SU-DHL-6 (cell line): ENCODE data around the gene SLC13A2.

Experiments
- H2AFZ ChIP-seq: fragments of 200-600 bp; sonication (generic); 2 replicates; pipeline ENCODE4 v1.6.1; 2014; ENCODE audit warnings: low read depth, mild to moderate bottlenecking, moderate library complexity, mixed read lengths, antibody characterized with exemption, low read length; ENCODE audit not compliant: severe bottlenecking
- H3F3A ChIP-seq: fragments of 200-600 bp; shearing (Covaris generic); 2 replicates; pipeline ENCODE4 v1.6.0; 2016; ENCODE audit warnings: antibody characterized with exemption, mild to moderate bottlenecking; ENCODE audit not compliant: insufficient read depth
- H3K27ac ChIP-seq: fragments of 200-600 bp; sonication (generic); 2 replicates; pipeline ENCODE4 v1.5.1; 2016; ENCODE audit warnings: low read depth, mild to moderate bottlenecking, low read length, moderate library complexity, mixed read lengths
- H3K27me3 ChIP-seq: fragments of 200-600 bp; sonication (generic), shearing (Covaris generic); 2 replicates; pipeline ENCODE4 v1.6.0; 2014; ENCODE audit warnings: mild to moderate bottlenecking, low read length
- H3K36me3 ChIP-seq: fragments of 200-600 bp; sonication (generic); 2 replicates; pipeline ENCODE4 v1.6.1; 2014; ENCODE audit warnings: mild to moderate bottlenecking, low read length, mixed read lengths
- H3K4me2 ChIP-seq: fragments of 300-600, 200-600 bp; shearing (Covaris generic), sonication (generic); 2 replicates; pipeline ENCODE4 v1.6.0; 2014; ENCODE audit warnings: low read length, low read depth, mild to moderate bottlenecking; ENCODE audit not compliant: poor library complexity, severe bottlenecking
- H3K4me3 ChIP-seq: fragments of 200-600 bp; sonication (generic); 2 replicates; pipeline ENCODE4 v1.5.1; 2014; ENCODE audit warnings: antibody characterized with exemption, low read length, mild to moderate bottlenecking, mixed read lengths; ENCODE audit not compliant: insufficient read depth, poor library complexity, severe bottlenecking
- H3K79me2 ChIP-seq: fragments of 200-600 bp; sonication (generic); 2 replicates; pipeline ENCODE4 v1.6.1; 2014; ENCODE audit warnings: mild to moderate bottlenecking, low read length, moderate library complexity; ENCODE audit not compliant: insufficient read depth
- H3K9ac ChIP-seq: fragments of 200-600 bp; sonication (generic); 2 replicates; pipeline ENCODE4 v1.7.0; 2014; ENCODE audit warnings: mild to moderate bottlenecking, low read length
- H3K9me2 ChIP-seq: fragments of 200-600 bp; sonication (generic); replicated peaks from 2 replicates; pipeline ENCODE4 v1.6.1; 2014; ENCODE audit warnings: low read length; ENCODE audit not compliant: insufficient read depth
- H3K9me3 ChIP-seq: fragments of 200-600 bp; sonication (generic); 2 replicates; pipeline ENCODE4 v1.6.1; 2014; ENCODE audit warnings: low read length, mixed read lengths; ENCODE audit not compliant: insufficient read depth
- H4K20me1 ChIP-seq: fragments of 200-600 bp; sonication (generic); 2 replicates; pipeline ENCODE4 v1.6.1; 2014; ENCODE audit warnings: low read depth, mild to moderate bottlenecking, antibody characterized with exemption, low read length, moderate library complexity, mixed read lengths
- EZH2phosphoT487 ChIP-seq: fragments of 200-600 bp; sonication (generic), shearing (Covaris generic); conservative IDR thresholded peaks from 2 replicates; pipeline ENCODE4 v1.6.1; 2018; ENCODE audit warnings: mild to moderate bottlenecking, antibody characterized with exemption, low read length, moderate library complexity, mixed read lengths
- TF ChIP-seq, protein P1 (sequence below): fragments of 200-600 bp; sonication (generic); IDR thresholded peaks from one replicate; pipeline ENCODE4 v1.5.1; 2017; ENCODE audit warnings: antibody characterized with exemption, mild to moderate bottlenecking, low read length, moderate library complexity; ENCODE audit not compliant: insufficient read depth, poor library complexity, severe bottlenecking

The SLC13A2 gene

DNA sequence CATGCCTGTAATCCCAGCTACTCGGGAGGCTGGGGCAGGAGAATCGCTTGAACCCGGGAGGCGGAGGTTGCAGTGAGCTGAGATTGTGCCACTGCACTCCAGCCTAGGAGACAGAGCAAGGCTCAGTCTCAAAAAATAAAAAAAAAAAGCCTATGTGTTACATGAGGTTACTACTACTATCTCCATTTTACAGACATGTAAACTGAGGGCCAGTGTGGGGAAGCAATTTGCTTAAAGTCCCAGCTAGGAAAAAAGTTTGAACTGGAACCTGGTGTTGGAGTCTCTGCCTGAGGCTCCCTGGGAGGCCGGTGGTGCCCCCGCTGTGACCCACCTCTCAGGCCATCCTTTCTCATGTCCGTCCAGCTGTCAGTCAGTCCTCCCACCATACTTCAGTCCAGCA is 4.5 kb downstream of the SLC13A2 start:
- H3K27me3 ChIP-seq: no peaks in the 10 kb centered on the region
- H3K79me2 ChIP-seq: no peaks in the 10 kb centered on the region
- no peak for TF ChIP-seq EZH2phosphoT487
- TF ChIP-seq, protein P1, sequence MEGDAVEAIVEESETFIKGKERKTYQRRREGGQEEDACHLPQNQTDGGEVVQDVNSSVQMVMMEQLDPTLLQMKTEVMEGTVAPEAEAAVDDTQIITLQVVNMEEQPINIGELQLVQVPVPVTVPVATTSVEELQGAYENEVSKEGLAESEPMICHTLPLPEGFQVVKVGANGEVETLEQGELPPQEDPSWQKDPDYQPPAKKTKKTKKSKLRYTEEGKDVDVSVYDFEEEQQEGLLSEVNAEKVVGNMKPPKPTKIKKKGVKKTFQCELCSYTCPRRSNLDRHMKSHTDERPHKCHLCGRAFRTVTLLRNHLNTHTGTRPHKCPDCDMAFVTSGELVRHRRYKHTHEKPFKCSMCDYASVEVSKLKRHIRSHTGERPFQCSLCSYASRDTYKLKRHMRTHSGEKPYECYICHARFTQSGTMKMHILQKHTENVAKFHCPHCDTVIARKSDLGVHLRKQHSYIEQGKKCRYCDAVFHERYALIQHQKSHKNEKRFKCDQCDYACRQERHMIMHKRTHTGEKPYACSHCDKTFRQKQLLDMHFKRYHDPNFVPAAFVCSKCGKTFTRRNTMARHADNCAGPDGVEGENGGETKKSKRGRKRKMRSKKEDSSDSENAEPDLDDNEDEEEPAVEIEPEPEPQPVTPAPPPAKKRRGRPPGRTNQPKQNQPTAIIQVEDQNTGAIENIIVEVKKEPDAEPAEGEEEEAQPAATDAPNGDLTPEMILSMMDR: no peak
- no peaks in the 10 kb centered on the region for H3K36me3 ChIP-seq
- H3K9me3 ChIP-seq: no peaks in the 10 kb centered on the region
- H3F3A ChIP-seq: no peaks in the 10 kb centered on the region
- no peak overlapping the region for H2AFZ ChIP-seq
- no peaks in the 10 kb centered on the region for H3K9me2 ChIP-seq
- H4K20me1 ChIP-seq: no peaks in the 10 kb centered on the region
- no peak overlapping the region for H3K4me3 ChIP-seq
- no peak overlapping the region for H3K4me2 ChIP-seq
- H3K27ac ChIP-seq: no peak overlapping the region
- no peak overlapping the region for H3K9ac ChIP-seq

DNA sequence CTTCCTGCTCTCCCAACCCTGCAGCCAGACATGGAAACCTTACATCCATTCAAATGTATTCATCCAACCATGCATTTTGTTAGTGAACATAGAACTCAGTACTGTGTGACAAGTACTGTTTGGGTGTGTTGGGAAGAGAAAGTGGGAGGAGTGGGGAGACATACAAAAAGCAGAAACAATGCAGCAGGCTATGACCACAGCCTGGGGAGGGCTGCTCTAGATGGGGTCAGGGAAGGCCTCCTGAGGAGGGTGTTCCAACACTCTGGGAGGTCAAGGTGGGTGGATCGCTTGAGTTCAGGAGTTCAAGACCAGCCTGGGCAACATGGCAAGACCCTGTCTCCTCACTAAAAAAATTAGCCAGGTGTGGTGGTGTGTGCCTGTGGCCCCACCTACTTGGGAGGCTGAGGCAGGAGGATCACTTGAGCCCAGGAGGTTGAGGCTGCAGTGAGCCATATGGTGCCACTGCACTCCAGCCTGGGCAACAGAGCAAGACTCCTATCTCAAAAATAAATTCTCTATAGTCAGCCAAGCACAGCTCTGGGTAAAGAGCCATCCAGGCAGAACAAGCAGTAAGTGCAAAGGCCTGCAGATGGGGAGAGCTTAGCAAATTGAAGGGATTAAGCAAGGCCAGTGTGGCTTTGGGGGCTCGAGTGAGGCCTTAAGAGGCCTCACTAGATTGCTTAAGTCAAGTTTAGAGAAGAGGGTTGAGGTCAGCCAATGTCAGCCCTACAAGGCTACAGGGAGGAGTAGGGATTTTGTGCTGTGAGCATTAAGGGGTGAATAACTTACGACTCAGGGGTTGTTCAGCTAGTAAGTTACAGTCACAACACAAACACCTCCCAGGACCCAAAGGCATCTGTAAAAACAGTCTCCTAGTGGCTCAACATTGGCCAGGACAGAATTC is 5.5 kb downstream of the SLC13A2 start:
- Histone ChIP-seq H3K36me3 (no peaks in the 10 kb centered on the region), H3K79me2 (no peaks in the 10 kb centered on the region), H3F3A (no peaks in the 10 kb centered on the region), H3K9ac (no peak overlapping the region), H3K27me3 (no peaks in the 10 kb centered on the region), H2AFZ (no peak overlapping the region), H3K9me2 (no peaks in the 10 kb centered on the region), H4K20me1 (no peaks in the 10 kb centered on the region), H3K9me3 (no peaks in the 10 kb centered on the region), H3K27ac (no peak overlapping the region), H3K4me2 (no peak overlapping the region), H3K4me3 (no peak overlapping the region)
- no peak for TF ChIP-seq EZH2phosphoT487
- TF ChIP-seq, protein P1: no peak

DNA sequence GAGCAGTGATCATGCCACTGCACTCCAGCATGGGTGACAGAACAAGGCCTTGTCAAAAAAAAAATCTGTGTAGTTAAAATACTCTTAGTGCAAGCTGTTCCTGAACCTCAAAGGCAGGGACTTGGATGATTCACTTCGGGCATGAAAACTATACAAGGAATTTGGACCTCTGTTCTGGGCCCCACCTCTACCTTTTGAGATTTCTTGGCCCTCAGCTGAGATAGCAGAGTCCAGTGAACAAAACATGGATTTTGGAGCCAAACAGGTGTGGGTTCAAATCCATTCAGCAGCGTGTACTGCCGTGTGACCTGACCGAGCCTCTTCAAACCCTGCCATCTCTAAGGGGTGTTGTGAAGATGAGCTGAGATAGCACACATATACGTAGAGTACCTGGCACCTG is 6.8 kb downstream of the SLC13A2 start:
- H3K9me2 ChIP-seq: no peaks in the 10 kb centered on the region
- TF ChIP-seq EZH2phosphoT487: no peak
- TF ChIP-seq, protein P1: no peak

More for the DNA sequence above, 6.8 kb downstream of the SLC13A2 start:
- Histone ChIP-seq H3F3A (no peaks in the 10 kb centered on the region), H3K36me3 (no peaks in the 10 kb centered on the region), H2AFZ (no peak overlapping the region), H3K27ac (no peak overlapping the region), H3K4me3 (no peak overlapping the region), H3K9me3 (no peaks in the 10 kb centered on the region), H4K20me1 (no peaks in the 10 kb centered on the region), H3K4me2 (no peak overlapping the region), H3K79me2 (no peaks in the 10 kb centered on the region), H3K27me3 (no peaks in the 10 kb centered on the region), H3K9ac (no peak overlapping the region)
